MM.1S (cell line): ENCODE results near the gene IL17REL.

ENCODE experiments used
- EZH2 ChIP-seq: fragments of 300-600 bp; sonication (generic); optimal IDR thresholded peaks from 2 replicates; pipeline ENCODE3; 2017; ENCODE audit warnings: low read depth, mild to moderate bottlenecking, antibody characterized with exemption, low read length, mixed read lengths
- TF ChIP-seq, protein P1 (sequence below): fragments of 300-600 bp; sonication (generic); IDR thresholded peaks from 2 replicates; pipeline ENCODE4 v1.5.1; 2016; ENCODE audit warnings: antibody characterized with exemption, low read length, mixed read lengths

DNA sequence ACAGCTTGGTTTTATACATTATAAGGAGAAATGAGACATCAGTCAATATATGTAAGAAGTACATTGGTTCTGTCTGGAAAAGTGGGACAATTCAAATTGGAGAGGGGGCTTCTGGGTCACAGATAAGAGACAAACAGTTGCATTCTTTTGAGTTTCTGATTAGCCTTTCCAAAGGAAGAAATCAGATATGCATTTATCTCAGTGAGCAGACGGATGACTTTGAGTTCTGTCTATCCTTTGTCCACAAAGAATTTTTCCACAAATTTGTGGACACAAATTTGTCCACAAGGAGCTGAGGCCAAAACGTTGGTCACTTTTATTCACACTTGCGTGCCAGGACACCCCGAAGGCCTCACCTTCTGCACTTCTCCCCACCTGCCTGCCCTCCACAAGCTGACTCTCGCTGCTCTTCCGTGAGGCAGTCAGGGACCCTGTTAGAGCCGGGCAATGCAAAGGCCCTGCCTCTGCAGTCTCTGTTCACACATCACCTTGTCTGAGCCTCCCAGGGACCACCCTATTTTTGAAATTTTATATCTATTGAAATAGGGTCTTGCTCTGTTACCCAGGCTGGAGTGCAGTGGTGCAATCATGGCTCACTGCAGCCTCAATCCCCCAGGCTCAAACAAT lies 20.5 kb downstream of the IL17REL start:
- TF ChIP-seq, protein P1, sequence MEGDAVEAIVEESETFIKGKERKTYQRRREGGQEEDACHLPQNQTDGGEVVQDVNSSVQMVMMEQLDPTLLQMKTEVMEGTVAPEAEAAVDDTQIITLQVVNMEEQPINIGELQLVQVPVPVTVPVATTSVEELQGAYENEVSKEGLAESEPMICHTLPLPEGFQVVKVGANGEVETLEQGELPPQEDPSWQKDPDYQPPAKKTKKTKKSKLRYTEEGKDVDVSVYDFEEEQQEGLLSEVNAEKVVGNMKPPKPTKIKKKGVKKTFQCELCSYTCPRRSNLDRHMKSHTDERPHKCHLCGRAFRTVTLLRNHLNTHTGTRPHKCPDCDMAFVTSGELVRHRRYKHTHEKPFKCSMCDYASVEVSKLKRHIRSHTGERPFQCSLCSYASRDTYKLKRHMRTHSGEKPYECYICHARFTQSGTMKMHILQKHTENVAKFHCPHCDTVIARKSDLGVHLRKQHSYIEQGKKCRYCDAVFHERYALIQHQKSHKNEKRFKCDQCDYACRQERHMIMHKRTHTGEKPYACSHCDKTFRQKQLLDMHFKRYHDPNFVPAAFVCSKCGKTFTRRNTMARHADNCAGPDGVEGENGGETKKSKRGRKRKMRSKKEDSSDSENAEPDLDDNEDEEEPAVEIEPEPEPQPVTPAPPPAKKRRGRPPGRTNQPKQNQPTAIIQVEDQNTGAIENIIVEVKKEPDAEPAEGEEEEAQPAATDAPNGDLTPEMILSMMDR: no peak
- TF ChIP-seq EZH2: no peak
